Measurements from ENCODE around the gene MAN1A1.

Gene MAN1A1

DNA sequence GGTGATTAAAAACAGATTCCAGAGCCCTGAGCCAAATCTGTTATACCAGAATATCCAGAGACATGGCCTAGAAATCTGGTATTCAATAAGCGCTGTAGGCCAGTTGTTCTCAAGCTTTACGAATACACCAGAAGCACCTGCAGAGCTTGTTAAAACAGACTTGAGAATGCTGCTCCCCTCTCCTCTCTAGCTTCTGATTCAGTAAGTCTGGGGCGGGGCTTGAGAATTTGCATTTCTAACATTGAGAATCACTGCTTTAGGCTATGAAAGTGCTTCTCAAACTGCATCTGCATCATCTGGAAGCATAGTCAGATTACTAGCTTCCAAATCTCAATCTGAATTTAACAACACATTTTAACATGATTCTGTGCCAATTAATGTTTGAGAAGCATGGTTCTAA lies 20.5 kb upstream of the MAN1A1 start:
- TF ChIP-seq, protein P1, sequence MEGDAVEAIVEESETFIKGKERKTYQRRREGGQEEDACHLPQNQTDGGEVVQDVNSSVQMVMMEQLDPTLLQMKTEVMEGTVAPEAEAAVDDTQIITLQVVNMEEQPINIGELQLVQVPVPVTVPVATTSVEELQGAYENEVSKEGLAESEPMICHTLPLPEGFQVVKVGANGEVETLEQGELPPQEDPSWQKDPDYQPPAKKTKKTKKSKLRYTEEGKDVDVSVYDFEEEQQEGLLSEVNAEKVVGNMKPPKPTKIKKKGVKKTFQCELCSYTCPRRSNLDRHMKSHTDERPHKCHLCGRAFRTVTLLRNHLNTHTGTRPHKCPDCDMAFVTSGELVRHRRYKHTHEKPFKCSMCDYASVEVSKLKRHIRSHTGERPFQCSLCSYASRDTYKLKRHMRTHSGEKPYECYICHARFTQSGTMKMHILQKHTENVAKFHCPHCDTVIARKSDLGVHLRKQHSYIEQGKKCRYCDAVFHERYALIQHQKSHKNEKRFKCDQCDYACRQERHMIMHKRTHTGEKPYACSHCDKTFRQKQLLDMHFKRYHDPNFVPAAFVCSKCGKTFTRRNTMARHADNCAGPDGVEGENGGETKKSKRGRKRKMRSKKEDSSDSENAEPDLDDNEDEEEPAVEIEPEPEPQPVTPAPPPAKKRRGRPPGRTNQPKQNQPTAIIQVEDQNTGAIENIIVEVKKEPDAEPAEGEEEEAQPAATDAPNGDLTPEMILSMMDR (conservative IDR thresholded peaks at IDR 0.05; ENCODE audit: low read depth, low read length) = no peak
- no peak for DNase-seq (ENCODE audit: low read depth)
- no peak overlapping the region for H3K4me3 ChIP-seq (ENCODE audit: low read length)

DNA sequence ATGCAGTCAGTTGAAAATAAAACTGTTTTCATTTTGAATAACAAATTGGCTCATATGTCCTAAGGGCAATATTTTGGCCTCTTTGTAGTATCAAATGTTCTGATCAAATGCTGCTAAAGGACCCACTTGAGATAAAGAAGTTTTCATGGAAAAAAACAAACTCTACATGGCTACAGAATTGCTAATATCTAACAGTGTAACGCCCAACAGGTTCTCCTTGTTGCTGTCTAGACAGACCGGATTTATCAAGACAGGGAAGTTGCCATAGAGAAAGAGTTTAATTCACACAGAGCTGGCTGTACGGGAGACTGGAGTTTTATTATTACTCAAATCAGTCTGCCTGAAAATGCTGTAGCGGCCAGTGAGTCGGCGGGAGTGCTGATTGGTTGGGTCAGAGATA lies 19.4 kb upstream of the MAN1A1 start:
- H3K4me3 ChIP-seq (ENCODE audit: low read length) = no peak overlapping the region
- TF ChIP-seq, protein P1 (conservative IDR thresholded peaks at IDR 0.05; ENCODE audit: low read depth, low read length) = no peak
- no peak for DNase-seq (ENCODE audit: low read depth)

DNA sequence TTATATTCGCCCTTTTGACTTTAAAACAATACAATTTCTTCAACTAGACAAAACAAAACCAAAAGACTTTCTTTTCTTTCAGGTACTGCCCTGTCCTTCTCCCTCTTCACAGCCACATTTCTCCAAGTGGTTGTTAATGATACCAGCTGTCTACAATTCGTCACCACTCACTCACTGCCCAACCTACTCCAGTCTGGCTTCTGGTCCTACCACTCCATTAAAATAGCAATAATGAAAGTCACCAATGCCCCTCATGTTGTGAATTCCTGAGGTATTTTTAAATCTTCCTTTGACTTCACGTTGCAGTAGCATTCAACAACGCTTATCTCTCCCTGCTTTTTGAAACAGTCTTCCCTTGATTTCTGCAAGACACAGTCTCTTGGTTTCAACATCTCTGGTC lies 11.6 kb upstream of the MAN1A1 start:
- no peak overlapping the region for H3K4me3 ChIP-seq (ENCODE audit: low read length)
- TF ChIP-seq, protein P1 (conservative IDR thresholded peaks at IDR 0.05; ENCODE audit: low read depth, low read length) = no peak
- no peak for DNase-seq (ENCODE audit: low read depth)

DNA sequence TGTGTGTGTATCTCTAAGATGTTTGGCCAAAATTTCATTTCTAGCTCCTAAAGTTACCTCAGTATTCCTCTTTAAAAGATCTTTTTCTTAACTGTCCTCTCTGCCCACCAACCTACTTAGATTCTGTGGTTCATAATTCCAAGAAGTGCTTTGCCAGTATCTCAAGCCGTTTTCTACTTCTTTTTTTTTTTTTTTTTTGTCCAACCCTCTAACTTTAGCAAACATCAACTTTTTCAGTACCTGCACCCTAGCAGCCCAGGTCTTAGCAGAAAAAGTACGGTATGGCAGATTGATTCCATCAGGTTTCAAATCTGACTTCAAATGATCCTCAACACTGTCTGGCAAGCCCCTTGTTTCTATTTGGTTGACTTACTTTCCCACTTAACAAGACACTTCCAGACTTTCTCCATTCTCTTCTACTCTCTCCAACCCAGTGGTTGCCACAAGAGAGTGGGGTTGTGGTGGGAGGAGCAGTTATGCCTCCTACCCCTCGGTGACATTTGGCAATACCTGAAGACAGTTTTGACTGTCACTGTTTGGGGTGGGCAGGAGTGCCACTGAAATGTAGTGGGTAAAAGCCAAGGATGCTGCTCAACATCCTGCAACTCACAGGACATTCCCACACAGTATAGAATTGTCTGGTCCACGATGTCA lies 10.8 kb upstream of the MAN1A1 start:
- TF ChIP-seq, protein P1 (conservative IDR thresholded peaks at IDR 0.05; ENCODE audit: low read depth, low read length) = no peak
- DNase-seq (ENCODE audit: low read depth) = no peak
- H3K4me3 ChIP-seq (ENCODE audit: low read length) = no peak overlapping the region

DNA sequence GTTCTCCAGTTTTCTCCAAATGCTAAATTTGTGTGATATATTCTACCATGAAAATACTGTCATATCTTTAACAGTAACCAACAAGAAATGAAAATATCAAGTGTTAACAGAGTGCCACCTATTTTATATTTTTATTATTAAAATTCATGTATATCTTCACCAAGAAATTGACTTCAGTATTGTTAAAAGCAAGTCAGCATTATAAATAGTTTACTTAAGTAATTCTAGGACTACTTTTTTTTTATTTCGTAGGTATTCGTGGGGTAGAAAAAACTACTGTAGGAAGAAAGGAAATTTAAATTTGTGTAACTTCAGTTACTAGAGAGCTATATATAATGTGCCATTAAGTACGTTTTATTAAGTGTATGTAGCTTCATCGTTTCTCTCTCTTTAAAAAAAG lies 6.3 kb upstream of the MAN1A1 start:
- no peak overlapping the region for H3K4me3 ChIP-seq (ENCODE audit: low read length)
- DNase-seq (ENCODE audit: low read depth) = no peak
- TF ChIP-seq, protein P1 (conservative IDR thresholded peaks at IDR 0.05; ENCODE audit: low read depth, low read length) = no peak

DNA sequence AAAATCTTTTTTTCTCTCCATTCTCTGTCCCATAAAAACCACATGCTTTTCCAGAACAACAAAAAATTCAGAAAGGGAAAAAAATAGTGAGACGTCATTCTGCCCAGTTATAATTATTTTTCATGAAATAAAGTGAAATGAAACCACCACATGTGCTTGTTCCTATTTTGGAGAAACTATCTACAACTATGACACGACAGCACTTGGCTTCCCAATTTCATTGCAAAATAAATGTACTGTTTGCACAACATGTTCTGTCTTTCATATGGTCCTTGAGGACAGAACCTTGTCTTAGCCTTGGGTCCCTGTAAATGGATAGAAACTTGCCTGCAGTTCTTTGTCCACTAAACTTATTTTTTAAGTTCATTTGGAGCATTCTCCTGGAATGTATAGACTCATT lies 5.6 kb upstream of the MAN1A1 start:
- TF ChIP-seq, protein P1 (conservative IDR thresholded peaks at IDR 0.05; ENCODE audit: low read depth, low read length) = no peak
- H3K4me3 ChIP-seq (ENCODE audit: low read length) = no peak overlapping the region
- no peak for DNase-seq (ENCODE audit: low read depth)

DNA sequence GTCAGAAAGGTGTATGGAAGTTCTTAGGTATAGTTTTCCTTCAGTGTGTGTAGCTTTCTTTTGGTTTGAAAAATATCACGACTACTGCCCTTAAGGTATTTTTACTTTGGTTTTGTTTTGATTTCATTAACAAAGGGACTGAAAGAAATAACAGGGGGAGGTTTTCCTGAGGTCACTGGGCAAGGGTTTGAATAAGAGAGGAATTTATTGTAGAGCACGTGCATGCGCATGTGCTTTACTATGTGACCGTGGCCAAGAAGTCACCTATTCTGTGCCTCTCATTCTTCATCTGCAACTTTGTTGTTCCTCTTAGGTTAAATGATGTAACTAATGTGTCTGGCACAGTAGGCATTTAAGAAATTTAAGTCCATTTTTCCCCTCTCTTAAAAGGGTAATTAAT lies 4.1 kb upstream of the MAN1A1 start:
- TF ChIP-seq, protein P1 (conservative IDR thresholded peaks at IDR 0.05; ENCODE audit: low read depth, low read length) = no peak
- DNase-seq (ENCODE audit: low read depth) = no peak
- no peak overlapping the region for H3K4me3 ChIP-seq (ENCODE audit: low read length)
